ENCODE measurements around the gene TUB. TPM values are rescaled to one million over a fixed set of nuclear protein-coding genes. Genes with fewer than 3 reads are reported as not detected.
A peak's percentile ranks its signal among the peaks of the same experiment; 100 is the strongest.

The TUB gene
- total RNA-seq, 1 donor from 2014 or later: 13.5 TPM

GRCh38 chr11:8084352-8084751 is 3.3 kb downstream of the TUB start:
- no peak for TF ChIP-seq POLR2A (IDR thresholded peaks at IDR 0.05)
- no peak for TF ChIP-seq POLR2AphosphoS5 (IDR thresholded peaks at IDR 0.05; ENCODE audit: insufficient read depth in 1 of 2, low read depth in 1 of 2)
- TF ChIP-seq, protein P1, sequence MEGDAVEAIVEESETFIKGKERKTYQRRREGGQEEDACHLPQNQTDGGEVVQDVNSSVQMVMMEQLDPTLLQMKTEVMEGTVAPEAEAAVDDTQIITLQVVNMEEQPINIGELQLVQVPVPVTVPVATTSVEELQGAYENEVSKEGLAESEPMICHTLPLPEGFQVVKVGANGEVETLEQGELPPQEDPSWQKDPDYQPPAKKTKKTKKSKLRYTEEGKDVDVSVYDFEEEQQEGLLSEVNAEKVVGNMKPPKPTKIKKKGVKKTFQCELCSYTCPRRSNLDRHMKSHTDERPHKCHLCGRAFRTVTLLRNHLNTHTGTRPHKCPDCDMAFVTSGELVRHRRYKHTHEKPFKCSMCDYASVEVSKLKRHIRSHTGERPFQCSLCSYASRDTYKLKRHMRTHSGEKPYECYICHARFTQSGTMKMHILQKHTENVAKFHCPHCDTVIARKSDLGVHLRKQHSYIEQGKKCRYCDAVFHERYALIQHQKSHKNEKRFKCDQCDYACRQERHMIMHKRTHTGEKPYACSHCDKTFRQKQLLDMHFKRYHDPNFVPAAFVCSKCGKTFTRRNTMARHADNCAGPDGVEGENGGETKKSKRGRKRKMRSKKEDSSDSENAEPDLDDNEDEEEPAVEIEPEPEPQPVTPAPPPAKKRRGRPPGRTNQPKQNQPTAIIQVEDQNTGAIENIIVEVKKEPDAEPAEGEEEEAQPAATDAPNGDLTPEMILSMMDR (IDR thresholded peaks at IDR 0.05): no peak
- H3K27me3 ChIP-seq: no peaks in the 10 kb centered on the region
- H3K36me3 ChIP-seq: no peaks in the 10 kb centered on the region
- peak overlapping the region; percentile 55 for H3K27ac ChIP-seq
- no peak for DNase-seq (ENCODE audit: extremely low spot score in 2 of 2)
- intact Hi-C loops (cut with DNase I): loop anchor here (5.0 kb wide), 1 partner anchor 47 kb away; no protein-coding TSS in a partner anchor
- H3K9me3 ChIP-seq: no peaks in the 10 kb centered on the region
- H3K4me3 ChIP-seq: no peak overlapping the region
- peaks cover 65% of the 10 kb centered on the region for H3K4me1 ChIP-seq

GRCh38 chr11:8085011-8085645 is 4.1 kb downstream of the TUB start:
- no peak for TF ChIP-seq POLR2AphosphoS5 (IDR thresholded peaks at IDR 0.05; ENCODE audit: insufficient read depth in 1 of 2, low read depth in 1 of 2)
- TF ChIP-seq, protein P1 (IDR thresholded peaks at IDR 0.05): no peak
- no peak for TF ChIP-seq POLR2A (IDR thresholded peaks at IDR 0.05)
- no peak for DNase-seq (ENCODE audit: extremely low spot score in 2 of 2)
- peaks cover 65% of the 10 kb centered on the region for H3K4me1 ChIP-seq
- peak overlapping the region; percentile 55 for H3K27ac ChIP-seq
- no peaks in the 10 kb centered on the region for H3K9me3 ChIP-seq
- no peak overlapping the region for H3K4me3 ChIP-seq
- intact Hi-C loops (cut with DNase I): loop anchor here (5.0 kb wide), 1 partner anchor 68 kb away; no protein-coding TSS in a partner anchor
- no peaks in the 10 kb centered on the region for H3K27me3 ChIP-seq
- no peaks in the 10 kb centered on the region for H3K36me3 ChIP-seq

DNA sequence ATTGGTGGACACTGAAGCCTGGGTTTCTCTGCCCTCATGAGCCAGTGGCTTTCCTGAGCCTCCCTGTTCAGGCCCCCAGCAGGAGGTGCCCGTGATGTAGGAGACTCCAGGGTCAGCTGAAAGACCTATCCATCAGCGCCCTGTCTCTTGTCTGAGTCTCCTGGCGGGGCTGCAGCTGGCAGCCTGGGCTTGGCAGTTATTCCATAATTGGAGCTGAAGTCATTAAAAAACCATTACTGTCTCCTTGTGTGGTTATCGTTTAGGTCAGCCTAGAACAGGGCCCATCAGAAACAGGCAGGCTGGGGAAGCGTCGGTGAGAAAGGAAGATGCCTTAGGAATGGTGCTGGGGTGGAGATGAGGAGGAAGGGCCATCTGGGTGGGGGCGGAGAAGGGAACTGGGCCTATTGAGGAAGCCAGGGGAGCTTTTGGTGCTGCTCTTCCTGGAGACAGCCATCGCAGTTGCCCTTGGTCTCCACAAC is 5.0 kb downstream of the TUB start:
- DNase-seq (ENCODE audit: extremely low spot score in 2 of 2): no peak
- Histone ChIP-seq H3K27me3 (no peaks in the 10 kb centered on the region), H3K4me3 (no peak overlapping the region), H3K36me3 (no peaks in the 10 kb centered on the region), H3K4me1 (peaks cover 65% of the 10 kb centered on the region), H3K27ac (peak overlapping the region; percentile 55), H3K9me3 (no peaks in the 10 kb centered on the region)
- intact Hi-C loops (cut with DNase I): loop anchor here (5.0 kb wide), 1 partner anchor 69 kb away; no protein-coding TSS in a partner anchor
- TF ChIP-seq, protein P1 (IDR thresholded peaks at IDR 0.05): no peak
- TF ChIP-seq POLR2A (IDR thresholded peaks at IDR 0.05): no peak
- no peak for TF ChIP-seq POLR2AphosphoS5 (IDR thresholded peaks at IDR 0.05; ENCODE audit: insufficient read depth in 1 of 2, low read depth in 1 of 2)

- H3K27me3 ChIP-seq: no peaks in the 10 kb centered on the region
- no peak overlapping the region for H3K27ac ChIP-seq
- no peak for DNase-seq (ENCODE audit: extremely low spot score in 2 of 2)
- H3K9me3 ChIP-seq: no peaks in the 10 kb centered on the region
- H3K4me1 ChIP-seq: peaks cover 64% of the 10 kb centered on the region
- H3K4me3 ChIP-seq: no peak overlapping the region
- intact Hi-C loops (cut with DNase I): loop anchor here (5.0 kb wide), 1 partner anchor 69 kb away; no protein-coding TSS in a partner anchor
- H3K36me3 ChIP-seq: no peaks in the 10 kb centered on the region
- TF ChIP-seq POLR2A (IDR thresholded peaks at IDR 0.05) (no peak), POLR2AphosphoS5 (IDR thresholded peaks at IDR 0.05; ENCODE audit: insufficient read depth in 1 of 2, low read depth in 1 of 2) (no peak)
- TF ChIP-seq, protein P1 (IDR thresholded peaks at IDR 0.05): no peak
Observed at GRCh38 chr11:8086571-8086970, 5.6 kb downstream of the TUB start.

DNA sequence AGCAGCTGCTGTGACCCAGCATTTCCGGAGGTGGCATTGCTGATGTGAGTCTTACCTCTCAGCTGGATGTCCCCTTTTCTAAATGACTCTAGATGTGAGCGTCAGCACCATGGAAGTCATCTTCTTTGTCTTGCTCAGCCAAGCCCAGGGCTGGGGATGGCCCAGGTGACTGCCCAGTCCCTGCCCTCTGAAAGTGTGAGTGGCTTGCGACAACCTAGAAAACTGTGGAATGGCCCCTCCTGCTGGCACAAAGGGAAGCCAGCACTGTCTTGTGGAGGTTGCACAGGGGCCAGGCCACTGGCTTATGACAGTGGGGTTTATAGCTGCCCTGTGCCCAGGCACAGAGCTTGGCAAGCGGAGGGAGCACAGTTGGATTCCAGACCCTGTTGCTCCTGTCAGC is 6.2 kb downstream of the TUB start:
- H3K4me1 ChIP-seq: peaks cover 58% of the 10 kb centered on the region
- no peak overlapping the region for H3K27ac ChIP-seq

More for the DNA sequence above, 6.2 kb downstream of the TUB start:
- no peaks in the 10 kb centered on the region for H3K36me3 ChIP-seq
- DNase-seq (ENCODE audit: extremely low spot score in 2 of 2): no peak
- H3K9me3 ChIP-seq: no peaks in the 10 kb centered on the region
- H3K27me3 ChIP-seq: no peaks in the 10 kb centered on the region
- TF ChIP-seq, protein P1 (IDR thresholded peaks at IDR 0.05): no peak
- TF ChIP-seq POLR2AphosphoS5 (IDR thresholded peaks at IDR 0.05; ENCODE audit: insufficient read depth in 1 of 2, low read depth in 1 of 2) (no peak), POLR2A (IDR thresholded peaks at IDR 0.05) (no peak)
- H3K4me3 ChIP-seq: no peak overlapping the region
- intact Hi-C loops (cut with DNase I): loop anchor here (5.0 kb wide), 1 partner anchor 70 kb away; no protein-coding TSS in a partner anchor
